Activated T-cell treated with anti-CD3 and anti-CD28 coated beads, Interleukin-2, amount 50 U/mL, for 1 hour (primary cell): Measurements from ENCODE around the gene EPHA4.
"Not testable (repeated sequence)": the region's sequence is repeated elsewhere in the genome, so short reads cannot be mapped to it uniquely, and the experiment has no call there.

ENCODE experiments used
- DNase-seq: peaks from one replicate; pipeline ENCODE4 v3.0.0-alpha.2; 2020

The EPHA4 gene

GRCh38 chr2:221532641-221533040, 39.5 kb downstream of the EPHA4 start:
- no peak for DNase-seq

GRCh38 chr2:221530653-221531037, 41.5 kb downstream of the EPHA4 start:
- DNase-seq = no peak

- no peak for DNase-seq
These were observed 42.0 kb downstream of the EPHA4 start for GRCh38 chr2:221529943-221530652.

GRCh38 chr2:221529177-221529942, 42.7 kb downstream of the EPHA4 start:
- no peak for DNase-seq

GRCh38 chr2:221527776-221528309, 44.3 kb downstream of the EPHA4 start:
- DNase-seq = no peak

- DNase-seq = no peak
These were observed 47.9 kb downstream of the EPHA4 start for GRCh38 chr2:221524158-221524557.

- DNase-seq = no peak
These were observed 50.8 kb downstream of the EPHA4 start for GRCh38 chr2:221521233-221521845.

GRCh38 chr2:221518935-221519625, 53.0 kb downstream of the EPHA4 start:
- DNase-seq = no peak

GRCh38 chr2:221518201-221518934, 53.7 kb downstream of the EPHA4 start:
- no peak for DNase-seq

GRCh38 chr2:221517696-221518151, 54.4 kb downstream of the EPHA4 start:
- peak; percentile 72 for DNase-seq

- DNase-seq = peak; percentile 23
These were observed 54.9 kb downstream of the EPHA4 start for GRCh38 chr2:221517146-221517695.

GRCh38 chr2:221515864-221516263, 56.2 kb downstream of the EPHA4 start:
- DNase-seq = no peak

GRCh38 chr2:221514305-221515040, 57.6 kb downstream of the EPHA4 start:
- DNase-seq = no peak

- DNase-seq = no peak
These were observed 58.9 kb downstream of the EPHA4 start for GRCh38 chr2:221513232-221513631.

GRCh38 chr2:221511325-221511724, 60.8 kb downstream of the EPHA4 start:
- DNase-seq = not testable (repeated sequence)

GRCh38 chr2:221506469-221506868, 65.6 kb downstream of the EPHA4 start:
- DNase-seq = no peak

GRCh38 chr2:221505605-221506004, 66.5 kb downstream of the EPHA4 start:
- no peak for DNase-seq

GRCh38 chr2:221504905-221505304, 67.2 kb downstream of the EPHA4 start:
- DNase-seq = no peak

- DNase-seq = no peak
These were observed 68.1 kb downstream of the EPHA4 start for GRCh38 chr2:221503965-221504364.

- DNase-seq = no peak
These were observed 69.7 kb downstream of the EPHA4 start for GRCh38 chr2:221502270-221503010.
